SH-SY5Y (cell line): ENCODE data around the gene GATB.

Experiments
- GATA2 ChIP-seq: IDR thresholded peaks from 2 replicates; pipeline ENCODE4 v1.6.1; 2011; ENCODE audit warnings: mild to moderate bottlenecking, low read depth, low read length
- GATA3 ChIP-seq: IDR thresholded peaks from 2 replicates; pipeline ENCODE4 v1.6.1; 2011; ENCODE audit warnings: low read depth, mild to moderate bottlenecking, low read length, moderate library complexity

GRCh38 chr4:151725087-151725486 is 35.7 kb downstream of the GATB start:
- TF ChIP-seq GATA3 (no peak), GATA2 (no peak)
